Upper lobe of left lung (tissue), 6 donors: ENCODE results near the gene UBE2S. TPM values are rescaled to one million over a fixed set of nuclear protein-coding genes. Genes with fewer than 3 reads are reported as not detected.

Source experiments
- ATAC-seq, 2 donors: fragments of 200-7000 bp; cut with Tn5 transposase; one replicate each; pipeline ENCODE4 v1.9.1; 2022; ENCODE audit warnings: mild to moderate bottlenecking in 2 of 2, moderate library complexity in 2 of 2; ENCODE audit not compliant: low FRiP score in 2 of 2
- DNase-seq, 2 donors: peaks; one replicate each; pipeline ENCODE4 v3.0.0-alpha.2; 2019 to 2020
- H3K27ac ChIP-seq, 4 donors: fragments of 200-600 bp; sonication (generic); one replicate each; pipeline ENCODE4 v1.5.1; 2016 to 2019
- H3K27me3 ChIP-seq, 4 donors: fragments of 200-600 bp; sonication (generic); one replicate each; pipeline ENCODE4 v1.5.1; 2017 to 2019
- H3K36me3 ChIP-seq, 4 donors: fragments of 200-600 bp; sonication (generic); one replicate each; pipeline ENCODE4 v1.5.1; 2016 to 2019
- H3K4me1 ChIP-seq, 4 donors: fragments of 200-600 bp; sonication (generic); one replicate each; pipeline ENCODE4 v1.5.1; 2018 to 2019
- H3K4me3 ChIP-seq, 4 donors: fragments of 200-600 bp; sonication (generic); one replicate each; pipeline ENCODE4 v1.5.1; 2017 to 2019; ENCODE audit warnings: mild to moderate bottlenecking in 2 of 4, moderate library complexity in 1 of 4
- H3K9me3 ChIP-seq, 4 donors: fragments of 200-600 bp; sonication (generic); one replicate each; pipeline ENCODE4 v1.5.1; 2018 to 2019
- CTCF ChIP-seq, 6 experiments: fragments of 450-650 bp in 4 of 6; fragments of 200-600 bp in 2 of 6; sonication (generic) in 2 of 6; IDR thresholded peaks; one replicate each; pipeline ENCODE4 v1.5.1; 2016 to 2019; ENCODE audit warnings: antibody characterized with exemption in 6 of 6
- EP300 ChIP-seq, 4 donors: sonication (generic); formaldehyde crosslinking; IDR thresholded peaks; one replicate each; pipeline ENCODE4 v1.5.1; 2017; ENCODE audit warnings: antibody characterized with exemption in 4 of 4, control low read depth in 2 of 4
- POLR2A ChIP-seq, 4 donors: fragments of 450-650 bp; IDR thresholded peaks; one replicate each; pipeline ENCODE4 v1.5.1; 2016 to 2017; ENCODE audit warnings: antibody characterized with exemption in 4 of 4, mild to moderate bottlenecking in 2 of 4
- POLR2AphosphoS5 ChIP-seq, 2 donors: sonication (generic); formaldehyde crosslinking; IDR thresholded peaks; one replicate each; pipeline ENCODE4 v1.5.1; 2017; ENCODE audit warnings: antibody characterized with exemption in 2 of 2
- WGBS, 2 donors: methylation state at CpG; one replicate each; pipeline ENCODE4 v1.1.5; 2017 to 2018; 5-methylcytosine and 5-hydroxymethylcytosine counted together
- total RNA-seq, 6 donors: library from RNA; depleted of rRNA in 4 of 6; stranded (reverse); fragments of >200 nt in 4 of 6; gene quantifications; one replicate each; pipeline versions ENCODE4 v1.1.0 to v1.2.1, GENCODE V29; 2016 to 2021
- donor health status: DM: no; HTN: no; CAD: no; lungs with moderate emphysema.
- donor health status: DM: no; HTN: yes; CAD: no; lungs with severe emphysema.

The UBE2S gene
- total RNA-seq, 6 donors from 2014 or later = 6.5 to 31.6 (median 19.0) TPM

GRCh38 chr19:55384920-55385723 lies 22.5 kb downstream of the UBE2S start:
- ATAC-seq (peak; percentile 92 to 94), DNase-seq (peak; percentile 94 to 96)
- Histone ChIP-seq H3K4me3 (peak overlapping the region; percentile 22 to 99 (median 85)), H3K27me3 (no peaks in the 10 kb centered on the region), H3K9me3 (no peaks in the 10 kb centered on the region), H3K4me1 (peaks cover 40 to 59% (median 44%) of the 10 kb centered on the region in 4 donors), H3K36me3 (peaks cover 12 to 37% (median 26%) of the 10 kb centered on the region in 4 donors), H3K27ac (peak overlapping the region; percentile 91 to 97 (median 92))
- TF ChIP-seq POLR2A (IDR thresholded peaks at IDR 0.05) (no peak), CTCF (IDR thresholded peaks at IDR 0.05) (no peak), EP300 (IDR thresholded peaks at IDR 0.05) (no peak), POLR2AphosphoS5 (IDR thresholded peaks at IDR 0.05) (no peak)
- WGBS, 2 donors = 0 to 5% methylated on average over 8 to 34 of the region's 34 CpGs

- Histone ChIP-seq H3K9me3 (no peaks in the 10 kb centered on the region), H3K4me1 (peaks cover 40 to 51% (median 42%) of the 10 kb centered on the region in 4 donors), H3K4me3 (peak within 1 kb of the TSS; percentile 47 to 99 (median 85)), H3K36me3 (peaks cover 12 to 30% (median 18%) of the 10 kb centered on the region in 4 donors), H3K27me3 (no peaks in the 10 kb centered on the region), H3K27ac (peak within 1 kb of the TSS; percentile 91 to 97 (median 92))
- DNase-seq = peak; percentile 68 to 94
- ATAC-seq = peak in 1 of 2 donors; percentile 44
- WGBS, 2 donors = 29 to 37% methylated on average over 14 to 45 of the region's 72 CpGs
- no peak for TF ChIP-seq EP300 (IDR thresholded peaks at IDR 0.05)
- TF ChIP-seq POLR2A (IDR thresholded peaks at IDR 0.05) = peak in 1 of 4 donors; percentile 63
- TF ChIP-seq POLR2AphosphoS5 (IDR thresholded peaks at IDR 0.05) = peak in 1 of 2 donors; percentile 20
- peak in 2 of 6 experiments; percentile 33 to 45 for TF ChIP-seq CTCF (IDR thresholded peaks at IDR 0.05)
These were observed 23.3 kb downstream of the UBE2S start, which contains the start of gene TMEM238 for GRCh38 chr19:55384131-55384919. Gene TMEM238 (minus strand): TSS chr19:55384292. CDS start chr19:55384259, 33 bp downstream.

- WGBS, 2 donors = 13 to 29% methylated on average over 9 to 24 of the region's 88 CpGs
- DNase-seq = peak in 1 of 2 donors; percentile 54
- no peaks in the 10 kb centered on the region for H3K27me3 ChIP-seq
- H3K4me3 ChIP-seq = peak overlapping the region; percentile 47 to 99 (median 85)
- TF ChIP-seq POLR2A (IDR thresholded peaks at IDR 0.05) = no peak
- TF ChIP-seq CTCF (IDR thresholded peaks at IDR 0.05) = peak; percentile 13 to 67 (median 48)
- H3K36me3 ChIP-seq = peaks cover 9 to 21% (median 10%) of the 10 kb centered on the region in 4 donors
- peak overlapping the region; percentile 91 to 97 (median 92) for H3K27ac ChIP-seq
- H3K9me3 ChIP-seq = no peaks in the 10 kb centered on the region
- ATAC-seq = peak in 1 of 2 donors; percentile 27
- peaks cover 37 to 43% (median 37%) of the 10 kb centered on the region in 4 donors for H3K4me1 ChIP-seq
These were observed 24.1 kb downstream of the UBE2S start for GRCh38 chr19:55383279-55384130.

- no peak overlapping the region for H3K27ac ChIP-seq
- DNase-seq (no peak), ATAC-seq (no peak)
- H3K27me3 ChIP-seq = peaks cover 0 to 3% (median 0%) of the 10 kb centered on the region in 4 donors
- WGBS, 2 donors = 90 to 96% methylated on average over 3 of the region's 3 CpGs
- H3K9me3 ChIP-seq = no peaks in the 10 kb centered on the region
- H3K4me1 ChIP-seq = peaks cover 28 to 34% (median 28%) of the 10 kb centered on the region in 4 donors
- TF ChIP-seq CTCF (IDR thresholded peaks at IDR 0.05) = no peak
- TF ChIP-seq POLR2AphosphoS5 (IDR thresholded peaks at IDR 0.05) = no peak
- no peak for TF ChIP-seq EP300 (IDR thresholded peaks at IDR 0.05)
- no peak for TF ChIP-seq POLR2A (IDR thresholded peaks at IDR 0.05)
- peaks cover under 1 to 12% (median 2%) of the 10 kb centered on the region in 4 donors for H3K36me3 ChIP-seq
- peak overlapping the region in 1 of 4 donors; percentile 99 for H3K4me3 ChIP-seq
These were observed 25.0 kb downstream of the UBE2S start for GRCh38 chr19:55382522-55383054.
